SKM-1 treated with dmso at 0.1 percent for 144 hours (cell line): ENCODE measurements around the gene HOXC5.

Experiments used
- DNase-seq: peaks from one replicate; lab custom pipeline; 2025; ENCODE audit not compliant: unreplicated experiment; lab: John Stamatoyannopoulos, UW

HOXC5 gene

GRCh38 chr12:53995378-53996239, 37.2 kb upstream of the HOXC5 start:
- no peak for DNase-seq

GRCh38 chr12:53996240-53997203, 36.3 kb upstream of the HOXC5 start:
- no peak for DNase-seq

DNA sequence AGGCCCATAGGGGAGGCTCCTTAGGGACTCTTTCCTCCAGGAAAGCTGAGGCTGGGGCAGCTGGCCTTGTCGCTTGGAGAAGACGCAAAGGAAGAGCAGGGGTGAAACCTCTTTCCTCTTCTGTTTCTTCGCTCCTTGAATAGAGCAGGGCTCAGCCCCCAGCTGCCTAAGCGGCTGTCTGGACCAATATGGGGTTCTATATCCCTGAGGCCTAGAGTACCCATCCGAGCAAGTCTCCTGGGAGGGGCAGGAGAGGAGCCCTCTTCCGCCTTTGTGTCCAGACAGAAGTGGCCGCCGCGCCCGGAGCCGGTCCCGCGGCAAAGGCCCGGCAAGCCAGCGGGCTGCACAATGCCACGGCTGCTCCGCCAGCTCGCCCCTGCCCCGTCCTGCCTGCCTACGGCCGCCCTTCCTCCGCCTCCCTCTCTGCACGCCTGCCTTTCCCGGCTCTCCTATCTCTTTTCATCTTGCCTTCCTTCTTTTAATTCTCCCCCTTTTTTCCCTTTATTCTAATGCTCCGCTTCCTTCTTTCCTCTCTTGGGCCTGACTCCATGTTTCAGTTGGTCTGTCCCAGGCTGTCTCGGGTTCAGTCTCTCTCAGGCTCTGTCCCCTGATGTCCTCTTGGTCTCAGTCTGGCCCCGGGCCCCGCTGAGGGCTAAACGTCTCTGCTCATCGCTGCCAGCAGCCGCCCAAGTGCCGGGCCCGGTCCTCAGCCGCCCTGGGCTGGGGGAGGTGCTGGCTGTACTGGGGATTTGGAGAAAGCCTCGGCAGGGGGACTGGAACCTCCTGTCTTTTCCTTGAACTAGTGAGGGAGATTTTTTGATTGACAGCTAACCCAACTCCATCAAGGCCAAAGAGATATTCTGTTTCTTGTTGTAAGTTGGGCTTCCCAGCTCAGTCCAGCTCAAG, 35.4 kb upstream of the HOXC5 start:
- DNase-seq, result no peak

DNA sequence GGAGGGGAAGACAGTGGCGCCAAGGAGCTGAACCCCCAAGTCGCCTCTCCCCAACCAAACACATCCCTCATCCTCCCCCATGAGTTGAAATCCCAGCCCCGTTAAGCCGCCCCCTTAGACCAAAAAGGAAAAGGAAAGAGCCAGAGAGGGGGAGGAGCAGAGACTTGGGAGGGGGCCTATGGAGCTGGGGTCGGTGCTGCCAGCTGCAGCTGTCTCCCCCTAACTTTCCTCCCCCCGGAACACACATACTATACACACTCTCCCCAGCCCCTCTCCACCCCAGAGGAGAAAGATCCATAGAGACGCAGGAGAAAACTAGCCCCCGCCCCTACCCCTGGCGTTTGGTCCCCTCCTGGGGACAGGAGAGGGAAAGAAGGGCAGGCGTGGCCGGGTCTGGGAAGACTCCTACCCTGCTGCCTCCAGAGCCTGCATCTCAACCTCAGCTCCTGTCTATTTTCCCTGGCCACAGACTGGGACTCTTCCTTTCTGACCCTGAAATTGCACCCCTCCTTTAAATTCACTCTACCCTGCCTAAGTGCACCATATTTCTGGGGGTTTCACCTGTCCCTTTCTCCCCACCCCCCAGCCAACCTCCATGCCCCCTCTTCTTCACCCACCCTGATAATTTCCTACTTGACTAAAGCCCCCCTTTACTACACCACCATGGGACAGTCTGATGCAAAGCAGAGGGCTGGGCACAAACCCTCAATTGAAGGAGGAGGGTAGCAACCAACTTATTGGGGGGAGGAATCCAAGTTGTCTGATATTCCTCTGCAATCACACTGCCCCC, 34.5 kb upstream of the HOXC5 start:
- DNase-seq, result no peak

DNA sequence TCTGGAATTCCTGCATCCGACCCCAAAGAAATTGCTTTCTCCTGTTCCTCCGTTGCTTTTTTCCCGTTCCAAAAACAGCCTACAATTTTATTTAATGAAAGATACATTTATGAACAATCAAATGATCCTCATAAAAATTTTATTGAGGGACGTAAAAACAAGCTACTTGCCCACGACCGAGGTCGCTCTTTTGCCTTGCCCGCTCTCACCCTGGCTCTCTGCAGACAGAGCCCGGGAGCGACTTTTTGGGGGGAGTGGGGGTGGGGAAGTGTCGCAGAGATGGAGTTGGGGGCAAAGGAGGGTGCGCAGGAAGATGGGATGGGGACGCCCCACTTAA, 34.0 kb upstream of the HOXC5 start:
- DNase-seq, result no peak

DNA sequence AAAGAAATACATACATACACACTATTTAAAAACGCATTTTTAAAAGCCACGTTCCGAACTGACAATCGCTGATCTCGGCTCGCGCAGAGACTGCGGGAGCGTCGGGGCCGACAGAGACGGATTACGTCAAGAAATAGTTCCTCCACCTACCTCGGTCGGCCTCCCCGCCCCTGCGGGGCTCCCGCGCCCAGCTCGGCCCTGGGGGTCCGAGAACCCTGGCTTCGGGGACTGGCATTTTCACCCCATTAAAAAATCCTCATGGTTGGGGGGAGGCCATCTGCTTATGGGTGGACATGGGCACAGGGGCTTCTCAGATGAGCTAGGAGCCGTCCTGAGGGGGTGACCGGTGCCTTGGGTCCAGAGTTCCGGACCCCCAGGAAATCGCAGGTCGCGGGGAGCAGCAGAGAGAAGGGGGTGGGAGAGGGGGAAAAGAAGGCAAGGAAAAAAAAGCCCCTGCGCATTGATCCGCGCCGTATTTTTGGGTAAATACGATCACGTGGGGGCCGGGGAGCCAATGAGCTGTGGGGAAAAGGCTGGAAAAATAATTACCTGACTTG, 33.2 kb upstream of the HOXC5 start:
- no peak for DNase-seq

DNA sequence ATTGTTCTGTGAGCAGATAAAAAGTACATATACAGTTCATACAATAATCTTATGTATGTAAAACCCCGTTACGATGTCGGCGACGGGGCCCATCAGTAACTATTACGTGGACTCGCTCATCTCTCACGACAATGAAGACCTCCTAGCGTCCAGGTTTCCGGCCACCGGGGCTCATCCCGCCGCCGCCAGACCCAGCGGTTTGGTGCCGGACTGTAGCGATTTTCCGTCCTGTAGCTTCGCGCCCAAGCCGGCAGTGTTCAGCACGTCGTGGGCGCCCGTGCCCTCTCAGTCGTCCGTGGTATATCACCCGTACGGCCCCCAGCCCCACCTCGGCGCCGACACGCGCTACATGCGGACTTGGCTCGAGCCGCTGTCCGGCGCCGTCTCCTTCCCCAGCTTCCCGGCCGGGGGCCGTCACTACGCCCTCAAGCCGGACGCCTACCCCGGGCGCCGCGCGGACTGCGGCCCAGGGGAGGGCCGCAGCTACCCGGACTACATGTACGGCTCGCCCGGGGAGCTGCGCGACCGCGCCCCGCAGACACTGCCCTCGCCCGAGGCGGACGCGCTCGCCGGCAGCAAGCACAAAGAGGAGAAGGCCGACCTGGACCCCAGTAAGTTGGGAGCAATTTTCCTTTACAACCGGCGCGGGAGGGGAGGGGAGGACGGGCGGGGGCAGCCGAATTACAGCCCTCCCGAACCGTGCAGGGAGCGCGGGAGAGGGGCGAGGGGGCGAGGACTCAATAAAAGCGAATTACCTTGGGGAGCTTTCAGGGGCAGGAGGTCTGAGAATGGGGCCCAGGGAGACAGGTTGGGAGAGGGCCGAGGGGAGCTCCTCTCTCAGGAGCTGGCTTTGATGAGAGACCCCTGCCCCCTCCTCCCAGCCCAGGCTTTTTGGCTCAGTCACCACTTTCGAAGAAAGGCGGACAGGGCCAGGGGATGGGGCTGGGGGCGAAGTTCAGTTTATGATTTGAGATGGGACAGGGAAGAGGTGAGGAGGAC, 32.4 kb upstream of the HOXC5 start, which contains the start of gene HOXC9:
HOXC9 (plus strand) TSS at position 46 of the 999 bp plus-strand sequence; CDS start at position 74, 28 bp downstream.
- no peak for DNase-seq

GRCh38 chr12:54001283-54002187, 31.3 kb upstream of the HOXC5 start:
- no peak for DNase-seq

- DNase-seq, result no peak
Observed at GRCh38 chr12:54002278-54002914, 30.5 kb upstream of the HOXC5 start.

DNA sequence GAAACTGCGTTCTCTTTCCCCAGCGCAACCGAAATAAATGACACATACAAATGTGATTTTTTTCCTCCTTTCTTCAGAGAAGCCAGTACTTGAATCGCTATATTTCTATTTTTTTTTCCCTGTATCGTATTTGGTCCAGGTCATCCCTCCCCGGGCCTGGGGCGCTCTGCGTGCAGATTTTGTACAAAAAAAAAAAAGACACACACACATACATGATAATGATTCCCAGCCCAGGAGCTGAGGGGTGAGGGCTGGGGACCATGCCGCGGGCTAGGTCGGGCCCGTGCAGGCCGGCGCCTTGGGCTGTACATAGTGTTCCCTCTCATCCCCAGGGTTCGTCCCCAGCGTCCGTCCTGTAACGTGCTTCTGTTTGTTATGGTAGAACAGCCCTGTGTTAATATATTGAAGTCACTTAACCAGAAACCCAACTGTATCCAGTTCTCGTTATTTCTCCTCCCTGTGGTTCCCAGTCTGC, 29.9 kb upstream of the HOXC5 start:
- no peak for DNase-seq

DNA sequence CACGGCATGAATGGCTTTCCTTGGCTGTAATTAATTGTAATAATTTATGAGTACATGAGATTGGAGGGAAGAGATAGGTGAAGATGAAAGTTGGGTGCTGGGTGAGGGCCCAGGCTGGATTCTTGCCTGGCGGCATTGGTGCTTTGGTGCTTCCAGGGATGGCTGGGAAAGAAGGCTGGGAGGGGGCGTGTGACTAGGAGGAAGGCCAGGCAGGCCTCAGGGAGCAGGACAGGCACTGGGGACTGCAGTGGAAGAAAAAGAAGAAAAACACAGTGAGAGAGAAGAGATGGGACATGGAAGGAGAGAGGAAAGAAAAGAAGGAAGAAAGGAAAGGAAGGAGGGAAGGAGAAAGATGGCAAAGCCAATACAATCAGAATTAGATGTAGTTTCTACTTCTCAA, 29.2 kb upstream of the HOXC5 start:
- no peak for DNase-seq

- no peak for DNase-seq
Observed at GRCh38 chr12:54004063-54004840, 28.6 kb upstream of the HOXC5 start.

DNA sequence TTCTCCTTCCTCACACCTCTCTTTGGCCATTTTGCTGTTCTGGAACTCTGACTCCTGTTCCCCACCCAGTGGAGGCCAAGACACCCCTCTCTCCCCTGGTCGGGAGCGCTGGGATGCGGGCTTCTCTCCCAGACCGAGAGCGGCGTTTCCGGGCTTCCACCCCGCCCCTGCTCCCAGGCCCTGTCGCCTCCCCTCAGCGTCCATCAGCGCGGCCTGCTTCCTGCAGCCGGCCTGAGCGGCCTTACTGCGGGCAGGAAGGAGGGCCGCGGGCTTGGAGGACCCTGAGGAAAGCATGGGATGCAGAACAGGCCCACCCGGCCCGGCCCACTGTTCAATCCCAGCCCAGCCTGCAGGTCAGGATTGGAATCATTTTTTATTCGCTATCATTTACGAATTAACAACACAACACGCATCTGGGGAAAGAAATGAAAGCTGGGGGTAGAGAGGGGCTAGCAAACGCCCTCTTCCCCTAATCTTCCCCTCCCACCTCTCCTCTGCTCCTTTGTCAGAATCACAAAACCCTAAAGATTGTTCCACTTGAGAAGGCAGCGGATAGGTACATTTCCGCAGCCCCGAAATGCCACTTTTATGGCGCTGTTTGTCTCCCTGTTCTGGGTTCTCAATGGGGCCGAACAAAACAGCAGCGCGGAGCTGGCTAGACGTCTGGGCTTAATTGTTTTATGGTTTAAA, 27.9 kb upstream of the HOXC5 start:
- DNase-seq, result no peak

GRCh38 chr12:54005531-54005852, 27.4 kb upstream of the HOXC5 start:
- no peak for DNase-seq

DNA sequence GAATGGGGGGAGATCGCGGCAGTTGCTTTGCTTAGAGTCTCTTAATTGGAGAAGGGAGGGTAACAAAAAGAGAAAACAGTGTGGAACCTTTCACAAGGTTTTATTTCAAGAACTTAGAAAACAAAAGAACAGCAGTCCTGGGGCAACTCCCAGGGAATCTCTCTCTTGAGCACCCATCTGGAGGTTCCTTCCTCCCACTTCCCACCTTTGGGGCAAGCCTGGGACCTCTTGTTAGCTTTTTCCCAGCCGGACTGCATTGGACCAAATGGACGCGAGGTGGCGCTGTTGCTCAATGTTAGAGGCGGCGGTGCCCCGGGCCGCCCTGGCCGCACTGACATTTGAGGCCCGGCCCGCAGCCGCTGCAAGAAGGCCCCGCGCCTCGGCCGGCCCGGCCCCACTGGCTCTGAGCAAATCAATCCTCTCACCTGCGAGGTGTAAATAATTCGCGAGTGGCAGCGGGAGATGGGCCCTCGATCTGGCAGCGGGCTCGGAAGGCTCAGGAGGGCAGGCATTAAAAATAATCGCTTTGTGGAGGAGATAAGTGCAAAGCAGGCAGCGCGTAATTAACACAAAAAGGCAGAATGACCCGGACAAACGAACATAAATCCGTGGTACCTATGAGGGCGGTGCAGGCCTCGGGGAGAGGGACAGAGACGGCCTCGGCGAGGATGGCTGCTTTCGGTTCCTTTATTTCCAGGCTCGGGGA, 26.8 kb upstream of the HOXC5 start:
- DNase-seq, result peak; percentile 9
